Activated effector memory CD4-positive, alpha-beta T cell treated with Interleukin-2 at 50 U/mL for 16 hours (primary cell): ENCODE results near the gene EPB41L5.
A peak's percentile ranks its signal among the peaks of the same experiment; 100 is the strongest.
"Not testable (repeated sequence)": the region's sequence is repeated elsewhere in the genome, so short reads cannot be mapped to it uniquely, and the experiment has no call there.

Experiments
- DNase-seq: peaks from one replicate; pipeline ENCODE4 v3.0.0-alpha.2; 2020

Gene EPB41L5

GRCh38 chr2:120012771-120013596, at the start of gene EPB41L5:
Gene EPB41L5 (plus strand): TSS chr2:120013077. CDS start chr2:120019085, 6,008 bp downstream.
- DNase-seq, result peak; percentile 74

GRCh38 chr2:119981896-119982295, 31.0 kb upstream of the EPB41L5 start:
- no peak for DNase-seq

GRCh38 chr2:119982506-119982905, 30.4 kb upstream of the EPB41L5 start:
- no peak for DNase-seq

- DNase-seq, result no peak
These were observed 29.8 kb upstream of the EPB41L5 start for GRCh38 chr2:119983108-119983507.

GRCh38 chr2:119996148-119996547, 16.7 kb upstream of the EPB41L5 start:
- no peak for DNase-seq

GRCh38 chr2:119996896-119997891, 15.7 kb upstream of the EPB41L5 start:
- not testable (repeated sequence) for DNase-seq

GRCh38 chr2:120001471-120001870, 11.4 kb upstream of the EPB41L5 start:
- no peak for DNase-seq

GRCh38 chr2:120004254-120004653, 8.6 kb upstream of the EPB41L5 start:
- DNase-seq, result no peak

- DNase-seq, result no peak
These were observed 6.9 kb upstream of the EPB41L5 start for GRCh38 chr2:120005834-120006521.

- no peak for DNase-seq
These were observed 5.0 kb upstream of the EPB41L5 start for GRCh38 chr2:120007851-120008250.

- DNase-seq, result no peak
These were observed 514 bp upstream of the EPB41L5 start for GRCh38 chr2:120012363-120012762.

GRCh38 chr2:120013597-120014223, 833 bp downstream of the EPB41L5 start:
- no peak for DNase-seq

- DNase-seq, result no peak
These were observed 1.5 kb downstream of the EPB41L5 start for GRCh38 chr2:120014226-120014980.

GRCh38 chr2:120016800-120017199, 3.9 kb downstream of the EPB41L5 start:
- no peak for DNase-seq

- no peak for DNase-seq
These were observed 4.3 kb downstream of the EPB41L5 start for GRCh38 chr2:120017201-120017600.

GRCh38 chr2:120018549-120018948, 5.7 kb downstream of the EPB41L5 start:
- DNase-seq, result no peak

GRCh38 chr2:120020554-120020953, 7.7 kb downstream of the EPB41L5 start:
- DNase-seq, result no peak

- not testable (repeated sequence) for DNase-seq
These were observed 9.6 kb downstream of the EPB41L5 start for GRCh38 chr2:120022505-120022904.

- no peak for DNase-seq
These were observed 14.0 kb downstream of the EPB41L5 start for GRCh38 chr2:120026890-120027289.

- no peak for DNase-seq
These were observed 15.9 kb downstream of the EPB41L5 start for GRCh38 chr2:120028795-120029194.
